DOHH2 (cell line): ENCODE data around the gene ATF7IP2.

Source experiments
- H3F3A ChIP-seq: fragments of 200-600 bp; sonication (generic), shearing (Covaris generic); 2 replicates; pipeline ENCODE4 v1.6.0; 2016; ENCODE audit warnings: antibody characterized with exemption, mild to moderate bottlenecking; ENCODE audit not compliant: control insufficient read depth, insufficient read depth
- H3K27ac ChIP-seq: fragments of 200-600 bp; sonication (generic); 2 replicates; pipeline ENCODE4 v1.5.1; 2014; ENCODE audit warnings: low read depth, mild to moderate bottlenecking, low read length, moderate library complexity
- H3K27me3 ChIP-seq: fragments of 200-600 bp; sonication (generic); 2 replicates; pipeline ENCODE4 v1.6.1; 2014; ENCODE audit warnings: mild to moderate bottlenecking, low read length, mixed read lengths; ENCODE audit not compliant: control insufficient read depth
- H3K36me3 ChIP-seq: fragments of 200-600 bp; sonication (generic); 2 replicates; pipeline ENCODE4 v1.6.1; 2014; ENCODE audit warnings: mild to moderate bottlenecking, low read length, moderate library complexity, mixed read lengths; ENCODE audit not compliant: control insufficient read depth
- H3K4me1 ChIP-seq: fragments of 200-600 bp; sonication (generic); 2 replicates; pipeline ENCODE4 v1.6.1; 2014; ENCODE audit warnings: mild to moderate bottlenecking, low read length, mixed read lengths; ENCODE audit not compliant: control insufficient read depth
- H3K4me2 ChIP-seq: fragments of 200-600 bp; sonication (generic); 2 replicates; pipeline ENCODE4 v1.6.0; 2014; ENCODE audit warnings: mild to moderate bottlenecking, low read length, moderate library complexity
- H3K4me3 ChIP-seq: fragments of 200-600 bp; sonication (generic); 2 replicates; pipeline ENCODE4 v1.5.1; 2014; ENCODE audit warnings: mild to moderate bottlenecking, low read length, mixed read lengths
- H3K79me2 ChIP-seq: fragments of 200-600 bp; sonication (generic); 2 replicates; pipeline ENCODE4 v1.6.1; 2014; ENCODE audit warnings: mild to moderate bottlenecking, low read length, mixed read lengths; ENCODE audit not compliant: control insufficient read depth
- H3K9me2 ChIP-seq: fragments of 200-600 bp; sonication (generic); replicated peaks from 2 replicates; pipeline ENCODE4 v1.6.1; 2014; ENCODE audit warnings: mild to moderate bottlenecking, low read length, mixed read lengths; ENCODE audit not compliant: control insufficient read depth
- H3K9me3 ChIP-seq: fragments of 200-600 bp; sonication (generic); 2 replicates; pipeline ENCODE4 v1.6.1; 2014; ENCODE audit warnings: antibody characterized with exemption, low read length, mixed read lengths; ENCODE audit not compliant: control insufficient read depth, insufficient read depth
- H4K20me1 ChIP-seq: fragments of 200-600 bp; sonication (generic); 2 replicates; pipeline ENCODE4 v1.6.0; 2014; ENCODE audit warnings: low read depth, mild to moderate bottlenecking, antibody characterized with exemption, low read length, moderate library complexity; ENCODE audit not compliant: control insufficient read depth, insufficient read depth
- EZH2phosphoT487 ChIP-seq: fragments of 200-600 bp; sonication (generic); IDR thresholded peaks from 2 replicates; pipeline ENCODE4 v1.6.1; 2017; ENCODE audit warnings: borderline replicate concordance, mild to moderate bottlenecking, antibody characterized with exemption, low read length, moderate library complexity, mixed read lengths
- TF ChIP-seq, protein P1 (sequence below): fragments of 200-600 bp; sonication (generic); IDR thresholded peaks from one replicate; pipeline ENCODE4 v1.5.1; 2014; ENCODE audit warnings: antibody characterized with exemption, mild to moderate bottlenecking, low read depth, low read length; ENCODE audit not compliant: poor library complexity, severe bottlenecking

Gene ATF7IP2

DNA sequence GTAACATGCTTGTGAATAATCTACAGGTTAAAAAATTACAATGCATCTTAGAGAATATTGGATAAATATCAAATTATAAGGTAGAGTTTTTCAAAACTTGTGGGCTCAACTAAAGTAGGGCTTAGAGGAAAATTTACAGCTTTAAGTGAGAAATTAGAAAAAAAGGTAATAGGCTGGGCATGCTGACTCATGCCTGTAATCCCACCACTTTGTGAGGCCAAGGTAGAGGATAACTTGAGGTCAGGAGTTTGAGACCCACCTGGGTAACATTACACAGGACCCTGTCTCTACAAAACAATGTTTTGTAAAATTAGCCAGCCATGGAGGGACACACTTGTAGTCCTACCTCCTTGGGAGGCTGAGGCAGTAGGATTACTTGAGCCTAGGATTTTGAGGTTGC lies 4.5 kb downstream of the ATF7IP2 start:
- Histone ChIP-seq H3K36me3 (peaks cover 51% of the 10 kb centered on the region), H3K4me2 (no peak overlapping the region), H3K4me1 (peaks cover 38% of the 10 kb centered on the region), H3F3A (0 out of 2 replicates have a peak, but pooled peaks cover 10% of the 10 kb centered on the region), H3K4me3 (no peak overlapping the region), H3K9me2 (no peaks in the 10 kb centered on the region), H3K27me3 (no peaks in the 10 kb centered on the region), H4K20me1 (no peaks in the 10 kb centered on the region), H3K9me3 (0 out of 2 replicates have a peak, but pooled peaks cover under 1% of the 10 kb centered on the region), H3K27ac (no peak overlapping the region), H3K79me2 (peaks cover 62% of the 10 kb centered on the region)
- no peak for TF ChIP-seq EZH2phosphoT487
- TF ChIP-seq, protein P1, sequence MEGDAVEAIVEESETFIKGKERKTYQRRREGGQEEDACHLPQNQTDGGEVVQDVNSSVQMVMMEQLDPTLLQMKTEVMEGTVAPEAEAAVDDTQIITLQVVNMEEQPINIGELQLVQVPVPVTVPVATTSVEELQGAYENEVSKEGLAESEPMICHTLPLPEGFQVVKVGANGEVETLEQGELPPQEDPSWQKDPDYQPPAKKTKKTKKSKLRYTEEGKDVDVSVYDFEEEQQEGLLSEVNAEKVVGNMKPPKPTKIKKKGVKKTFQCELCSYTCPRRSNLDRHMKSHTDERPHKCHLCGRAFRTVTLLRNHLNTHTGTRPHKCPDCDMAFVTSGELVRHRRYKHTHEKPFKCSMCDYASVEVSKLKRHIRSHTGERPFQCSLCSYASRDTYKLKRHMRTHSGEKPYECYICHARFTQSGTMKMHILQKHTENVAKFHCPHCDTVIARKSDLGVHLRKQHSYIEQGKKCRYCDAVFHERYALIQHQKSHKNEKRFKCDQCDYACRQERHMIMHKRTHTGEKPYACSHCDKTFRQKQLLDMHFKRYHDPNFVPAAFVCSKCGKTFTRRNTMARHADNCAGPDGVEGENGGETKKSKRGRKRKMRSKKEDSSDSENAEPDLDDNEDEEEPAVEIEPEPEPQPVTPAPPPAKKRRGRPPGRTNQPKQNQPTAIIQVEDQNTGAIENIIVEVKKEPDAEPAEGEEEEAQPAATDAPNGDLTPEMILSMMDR, result no peak

DNA sequence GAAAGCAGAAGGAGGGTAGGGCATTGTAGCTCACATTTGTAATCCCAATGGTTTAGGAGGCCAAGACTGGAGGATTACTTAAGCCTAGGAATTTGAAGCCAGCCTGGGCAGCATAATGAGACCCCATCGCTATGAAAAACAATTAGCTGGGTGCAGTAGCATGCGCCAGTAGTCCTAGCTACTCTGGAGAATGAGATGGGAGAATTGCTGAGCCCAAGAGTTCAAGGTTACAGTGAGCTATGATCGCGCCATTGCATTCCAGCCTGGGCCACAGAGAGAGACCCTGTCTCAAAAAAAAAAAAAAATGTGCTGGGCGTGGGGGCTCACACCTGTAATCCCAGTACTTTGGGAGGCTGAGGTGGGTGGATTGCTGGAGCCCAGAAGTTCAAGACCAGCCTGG lies 5.0 kb downstream of the ATF7IP2 start:
- Histone ChIP-seq H3K9me3 (no peaks in the 10 kb centered on the region), H3K36me3 (peaks cover 51% of the 10 kb centered on the region)

DNA sequence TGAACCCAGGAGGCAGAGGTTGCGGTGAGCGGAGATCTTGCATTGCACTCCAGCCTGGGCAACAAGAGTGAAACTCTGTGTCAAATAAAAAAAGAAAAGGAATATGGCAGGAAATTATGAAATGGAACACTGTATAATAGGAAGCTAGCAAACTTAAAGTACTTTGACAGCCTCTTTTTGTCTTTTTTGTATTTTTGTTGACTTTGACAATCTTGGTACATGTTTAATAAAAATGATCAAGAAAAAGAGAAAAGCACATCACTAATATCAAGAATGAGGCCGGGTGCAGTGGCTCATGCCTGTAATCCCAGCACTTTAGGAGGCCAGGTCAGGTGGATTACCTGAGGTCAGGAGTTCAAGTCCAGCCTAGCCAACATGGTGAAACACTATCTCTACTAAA lies 5.5 kb downstream of the ATF7IP2 start:
- peaks cover 63% of the 10 kb centered on the region for H3K79me2 ChIP-seq
- H3K9me3 ChIP-seq, result no peaks in the 10 kb centered on the region

More for the DNA sequence above, 5.0 kb downstream of the ATF7IP2 start:
- H3K4me1 ChIP-seq, result peaks cover 38% of the 10 kb centered on the region
- no peak for TF ChIP-seq EZH2phosphoT487
- no peak overlapping the region for H3K27ac ChIP-seq
- no peaks in the 10 kb centered on the region for H3K27me3 ChIP-seq
- H4K20me1 ChIP-seq, result no peaks in the 10 kb centered on the region
- H3K79me2 ChIP-seq, result peaks cover 62% of the 10 kb centered on the region
- H3K9me2 ChIP-seq, result no peaks in the 10 kb centered on the region
- H3F3A ChIP-seq, result 0 out of 2 replicates have a peak, but pooled peaks cover 12% of the 10 kb centered on the region
- no peak overlapping the region for H3K4me3 ChIP-seq
- no peak overlapping the region for H3K4me2 ChIP-seq

DNA sequence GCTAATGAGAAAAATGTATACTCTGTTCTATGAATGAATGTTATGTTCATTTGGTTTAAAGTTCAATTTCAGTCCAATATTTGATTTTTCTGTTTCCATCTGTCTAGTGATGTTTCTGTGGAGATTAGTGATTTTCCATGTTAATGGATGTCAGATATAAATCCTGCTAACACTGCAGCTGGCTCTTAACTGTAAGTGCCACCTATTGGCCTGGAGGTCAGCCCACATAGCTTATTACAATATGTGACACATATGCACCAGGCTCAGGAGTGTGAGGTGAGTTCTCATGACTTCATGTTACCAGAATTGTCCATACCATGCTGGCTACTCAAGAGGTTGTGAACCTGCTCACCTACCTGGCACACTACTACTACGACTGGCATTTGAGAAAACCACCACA lies 17.1 kb downstream of the ATF7IP2 start:
- no peak overlapping the region for H3K4me3 ChIP-seq
- H3K79me2 ChIP-seq, result peaks cover 52% of the 10 kb centered on the region
- peaks cover 47% of the 10 kb centered on the region for H3K36me3 ChIP-seq

More for the DNA sequence above, 5.5 kb downstream of the ATF7IP2 start:
- no peaks in the 10 kb centered on the region for H3K9me2 ChIP-seq
- H3K4me2 ChIP-seq, result no peak overlapping the region
- H3F3A ChIP-seq, result 0 out of 2 replicates have a peak, but pooled peaks cover 12% of the 10 kb centered on the region
- H3K4me3 ChIP-seq, result no peak overlapping the region
- H4K20me1 ChIP-seq, result no peaks in the 10 kb centered on the region
- TF ChIP-seq, protein P1, result no peak
- no peak for TF ChIP-seq EZH2phosphoT487
- peaks cover 38% of the 10 kb centered on the region for H3K4me1 ChIP-seq
- H3K36me3 ChIP-seq, result peaks cover 49% of the 10 kb centered on the region
- H3K27me3 ChIP-seq, result no peaks in the 10 kb centered on the region
- no peak overlapping the region for H3K27ac ChIP-seq

More for the DNA sequence above, 17.1 kb downstream of the ATF7IP2 start:
- Histone ChIP-seq H3K9me3 (peaks cover 3% of the 10 kb centered on the region; the same call in 1 of the 2 replicates), H3K27ac (no peak overlapping the region), H3F3A (no peaks in the 10 kb centered on the region), H3K9me2 (no peaks in the 10 kb centered on the region), H3K27me3 (no peaks in the 10 kb centered on the region), H3K4me1 (no peaks in the 10 kb centered on the region), H4K20me1 (no peaks in the 10 kb centered on the region), H3K4me2 (no peak overlapping the region)
- TF ChIP-seq, protein P1, result no peak
- no peak for TF ChIP-seq EZH2phosphoT487
